Measurements from ENCODE around the gene OMA1.

OMA1 gene

GRCh38 chr1:58454807-58455206 is 91.7 kb downstream of the OMA1 start:
- Histone ChIP-seq H3K9me2 (replicated peaks; ENCODE audit: control insufficient read depth, low read length) (no peaks in the 10 kb centered on the region), H3K36me3 (ENCODE audit: control insufficient read depth, low read length) (no peaks in the 10 kb centered on the region), H4K20me1 (ENCODE audit: control insufficient read depth, insufficient read depth, low read depth, low read length) (no peaks in the 10 kb centered on the region), H3K4me1 (ENCODE audit: control insufficient read depth, low read length) (no peaks in the 10 kb centered on the region), H3K27me3 (ENCODE audit: control insufficient read depth, low read length) (no peaks in the 10 kb centered on the region), H3K4me2 (ENCODE audit: low read length) (no peak overlapping the region), H3K9me3 (ENCODE audit: control insufficient read depth, insufficient read depth, low read length) (no peaks in the 10 kb centered on the region), H3K79me2 (ENCODE audit: control insufficient read depth, low read length) (no peaks in the 10 kb centered on the region), H3F3A (ENCODE audit: control insufficient read depth, insufficient read depth) (no peaks in the 10 kb centered on the region), H3K4me3 (ENCODE audit: low read length) (no peak overlapping the region), H3K27ac (ENCODE audit: low read depth, low read length) (no peak overlapping the region)
- no peak for TF ChIP-seq EZH2phosphoT487 (IDR thresholded peaks at IDR 0.05; ENCODE audit: borderline replicate concordance, low read length)
- TF ChIP-seq CTCF (IDR thresholded peaks at IDR 0.05; ENCODE audit: low read depth, low read length, poor library complexity, severe bottlenecking): no peak

GRCh38 chr1:58454385-58454784 is 92.1 kb downstream of the OMA1 start:
- TF ChIP-seq CTCF (IDR thresholded peaks at IDR 0.05; ENCODE audit: low read depth, low read length, poor library complexity, severe bottlenecking) (no peak), EZH2phosphoT487 (IDR thresholded peaks at IDR 0.05; ENCODE audit: borderline replicate concordance, low read length) (no peak)
- Histone ChIP-seq H3K9me2 (replicated peaks; ENCODE audit: control insufficient read depth, low read length) (no peaks in the 10 kb centered on the region), H4K20me1 (ENCODE audit: control insufficient read depth, insufficient read depth, low read depth, low read length) (no peaks in the 10 kb centered on the region), H3K9me3 (ENCODE audit: control insufficient read depth, insufficient read depth, low read length) (no peaks in the 10 kb centered on the region), H3K36me3 (ENCODE audit: control insufficient read depth, low read length) (no peaks in the 10 kb centered on the region), H3F3A (ENCODE audit: control insufficient read depth, insufficient read depth) (no peaks in the 10 kb centered on the region), H3K4me3 (ENCODE audit: low read length) (no peak overlapping the region), H3K4me1 (ENCODE audit: control insufficient read depth, low read length) (no peaks in the 10 kb centered on the region), H3K79me2 (ENCODE audit: control insufficient read depth, low read length) (no peaks in the 10 kb centered on the region), H3K4me2 (ENCODE audit: low read length) (no peak overlapping the region), H3K27ac (ENCODE audit: low read depth, low read length) (no peak overlapping the region), H3K27me3 (ENCODE audit: control insufficient read depth, low read length) (no peaks in the 10 kb centered on the region)

- no peaks in the 10 kb centered on the region for H3K27me3 ChIP-seq (ENCODE audit: control insufficient read depth, low read length)
- no peaks in the 10 kb centered on the region for H3K36me3 ChIP-seq (ENCODE audit: control insufficient read depth, low read length)
- H3K4me1 ChIP-seq (ENCODE audit: control insufficient read depth, low read length): no peaks in the 10 kb centered on the region
- no peaks in the 10 kb centered on the region for H3K9me2 ChIP-seq (replicated peaks; ENCODE audit: control insufficient read depth, low read length)
- no peaks in the 10 kb centered on the region for H3K9me3 ChIP-seq (ENCODE audit: control insufficient read depth, insufficient read depth, low read length)
- H3K79me2 ChIP-seq (ENCODE audit: control insufficient read depth, low read length): no peaks in the 10 kb centered on the region
- no peak overlapping the region for H3K27ac ChIP-seq (ENCODE audit: low read depth, low read length)
- H3K4me2 ChIP-seq (ENCODE audit: low read length): no peak overlapping the region
- H4K20me1 ChIP-seq (ENCODE audit: control insufficient read depth, insufficient read depth, low read depth, low read length): no peaks in the 10 kb centered on the region
- H3K4me3 ChIP-seq (ENCODE audit: low read length): no peak overlapping the region
- TF ChIP-seq EZH2phosphoT487 (IDR thresholded peaks at IDR 0.05; ENCODE audit: borderline replicate concordance, low read length): no peak
- no peak for TF ChIP-seq CTCF (IDR thresholded peaks at IDR 0.05; ENCODE audit: low read depth, low read length, poor library complexity, severe bottlenecking)
- no peaks in the 10 kb centered on the region for H3F3A ChIP-seq (ENCODE audit: control insufficient read depth, insufficient read depth)
These were observed 94.8 kb downstream of the OMA1 start for GRCh38 chr1:58451560-58452191.
